Testis (tissue), 2 donors: ENCODE measurements around the gene AQP9.

Experiments
- CTCF ChIP-seq, 3 experiments: fragments of 450-650 bp in 2 of 3; fragments of 200-600 bp in 1 of 3; sonication (generic) in 1 of 3; IDR thresholded peaks; one replicate each; pipeline ENCODE4 v1.5.1; 2016 to 2019; ENCODE audit warnings: antibody characterized with exemption in 3 of 3, mild to moderate bottlenecking in 2 of 3, moderate library complexity in 1 of 3
- POLR2A ChIP-seq: fragments of 450-650 bp; IDR thresholded peaks from one replicate; pipeline ENCODE4 v1.6.1; 2017; ENCODE audit warnings: antibody characterized with exemption, mild to moderate bottlenecking, moderate library complexity

DNA sequence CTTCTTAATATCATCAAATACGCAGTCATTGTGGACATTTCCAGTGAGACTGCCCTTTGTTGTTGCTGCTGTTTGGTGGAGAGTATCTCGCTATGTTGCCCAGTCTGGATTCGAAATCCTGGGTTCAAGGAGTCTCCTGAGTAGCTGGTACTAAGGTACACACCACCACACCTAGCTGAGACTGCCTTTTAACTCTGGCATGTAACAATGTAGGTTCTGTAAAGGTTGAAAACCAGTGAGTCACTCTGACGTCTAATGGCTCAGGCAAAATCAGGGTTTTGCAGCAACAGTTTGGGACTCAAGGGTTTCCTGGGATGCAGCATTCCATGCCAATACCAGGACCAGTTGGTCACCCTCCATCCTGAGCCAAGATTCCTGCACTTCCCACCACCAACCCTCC lies 52.2 kb downstream of the AQP9 start:
- TF ChIP-seq CTCF (IDR thresholded peaks at IDR 0.05) (no peak), POLR2A (no peak)
